ENCODE measurements around the gene AFTPH.

- TF ChIP-seq CTCF (IDR thresholded peaks at IDR 0.05) (no peak), EZH2 (IDR thresholded peaks at IDR 0.05) (no peak), EZH2phosphoT487 (IDR thresholded peaks at IDR 0.05) (no peak)
These were observed 31.3 kb upstream of the AFTPH start for GRCh38 chr2:64492821-64493220.
